OCI-LY3 (cell line): ENCODE measurements around the gene HEXIM2.

Experiments
- EZH2phosphoT487 ChIP-seq: fragments of 200-600 bp; shearing (Covaris generic); IDR thresholded peaks from 2 replicates; pipeline ENCODE4 v1.6.1; 2018; ENCODE audit warnings: antibody characterized with exemption, mixed run types, low read depth
- TF ChIP-seq, protein P1 (sequence below): fragments of 200-600, 300-600 bp; sonication (generic); IDR thresholded peaks from 2 replicates; pipeline ENCODE4 v1.5.1; 2014; ENCODE audit warnings: antibody characterized with exemption, low read length, low read depth

DNA sequence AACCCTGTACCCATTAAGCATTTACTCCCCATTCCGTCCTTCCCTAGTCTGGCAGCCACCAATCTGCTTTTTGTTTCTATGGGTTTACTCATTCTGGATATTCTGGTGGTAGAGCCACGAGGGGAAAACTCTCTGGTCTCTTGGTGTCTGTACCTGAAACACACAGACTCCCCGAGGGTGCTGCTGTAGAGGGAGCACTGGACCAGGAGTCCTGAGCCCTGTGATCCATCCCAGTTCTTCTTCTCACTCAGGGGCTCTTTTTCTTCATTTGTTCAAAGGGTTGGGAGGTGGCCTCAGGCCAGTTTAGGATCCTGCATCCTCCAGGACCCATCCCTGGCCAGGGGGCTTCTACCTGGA, 14.1 kb downstream of the HEXIM2 start:
- TF ChIP-seq, protein P1, sequence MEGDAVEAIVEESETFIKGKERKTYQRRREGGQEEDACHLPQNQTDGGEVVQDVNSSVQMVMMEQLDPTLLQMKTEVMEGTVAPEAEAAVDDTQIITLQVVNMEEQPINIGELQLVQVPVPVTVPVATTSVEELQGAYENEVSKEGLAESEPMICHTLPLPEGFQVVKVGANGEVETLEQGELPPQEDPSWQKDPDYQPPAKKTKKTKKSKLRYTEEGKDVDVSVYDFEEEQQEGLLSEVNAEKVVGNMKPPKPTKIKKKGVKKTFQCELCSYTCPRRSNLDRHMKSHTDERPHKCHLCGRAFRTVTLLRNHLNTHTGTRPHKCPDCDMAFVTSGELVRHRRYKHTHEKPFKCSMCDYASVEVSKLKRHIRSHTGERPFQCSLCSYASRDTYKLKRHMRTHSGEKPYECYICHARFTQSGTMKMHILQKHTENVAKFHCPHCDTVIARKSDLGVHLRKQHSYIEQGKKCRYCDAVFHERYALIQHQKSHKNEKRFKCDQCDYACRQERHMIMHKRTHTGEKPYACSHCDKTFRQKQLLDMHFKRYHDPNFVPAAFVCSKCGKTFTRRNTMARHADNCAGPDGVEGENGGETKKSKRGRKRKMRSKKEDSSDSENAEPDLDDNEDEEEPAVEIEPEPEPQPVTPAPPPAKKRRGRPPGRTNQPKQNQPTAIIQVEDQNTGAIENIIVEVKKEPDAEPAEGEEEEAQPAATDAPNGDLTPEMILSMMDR: no peak
- TF ChIP-seq EZH2phosphoT487: no peak
